GM18526 (cell line): ENCODE results near the gene AKAP13.

ENCODE experiments used
- POLR2A ChIP-seq: IDR thresholded peaks from 3 replicates; pipeline ENCODE4 v1.6.1; 2011; ENCODE audit not compliant: insufficient read length; ENCODE audit errors: extremely low read depth

The AKAP13 gene

DNA sequence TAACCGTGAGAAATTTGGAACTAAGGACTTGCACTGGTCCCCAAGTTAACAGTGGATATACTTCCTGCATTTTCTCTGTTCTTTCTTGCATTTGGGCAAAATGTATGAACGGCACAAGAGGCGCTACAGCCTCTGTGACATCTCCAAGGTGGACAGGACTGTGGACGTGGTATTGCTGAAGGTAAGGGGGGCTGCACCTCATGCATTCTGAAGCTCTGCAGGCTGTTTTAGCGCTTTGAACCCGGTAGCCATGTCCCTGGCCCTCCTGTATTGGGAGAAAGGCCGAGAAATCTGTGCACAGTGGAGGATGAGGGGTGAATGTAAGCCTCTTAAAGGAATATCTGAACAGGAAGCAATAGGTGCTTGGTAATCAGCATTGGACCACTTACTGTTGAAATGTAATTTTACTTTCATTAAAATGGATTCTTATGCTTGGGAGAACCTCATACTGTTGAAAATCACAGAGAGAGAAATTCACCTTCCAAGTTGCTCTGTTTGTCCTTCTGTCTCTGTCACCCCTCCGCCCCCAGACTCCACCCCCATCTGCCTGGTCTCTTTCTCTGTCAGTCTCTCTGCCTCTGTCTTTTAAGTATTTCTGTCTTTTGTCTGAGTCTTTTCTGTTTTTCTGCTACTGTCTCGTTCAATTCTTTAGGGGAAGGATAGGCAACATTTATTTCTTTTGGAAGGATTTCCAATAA lies 239.7 kb downstream of the AKAP13 start:
- TF ChIP-seq POLR2A = no peak

- no peak for TF ChIP-seq POLR2A
These were observed 240.3 kb downstream of the AKAP13 start for GRCh38 chr15:85620690-85621049.

DNA sequence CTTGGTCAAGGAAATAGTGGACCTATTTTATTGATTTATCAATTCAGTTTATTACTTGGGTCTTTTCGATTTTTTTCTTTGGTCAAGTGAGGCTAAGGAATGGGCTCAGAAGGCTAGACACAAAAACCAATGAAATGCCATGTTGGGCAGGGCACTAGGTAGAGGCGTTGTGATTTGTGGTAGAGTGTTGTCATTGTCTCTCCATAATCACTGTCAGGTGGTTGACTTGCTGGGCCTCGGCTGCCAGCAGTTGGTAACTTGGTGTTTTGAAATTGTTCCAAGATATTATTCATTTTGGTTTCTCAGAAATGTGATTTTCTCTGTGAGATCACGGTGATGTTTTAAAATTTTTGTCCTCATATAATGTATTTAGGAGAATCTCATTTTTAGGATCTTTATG lies 240.7 kb downstream of the AKAP13 start:
- no peak for TF ChIP-seq POLR2A

- TF ChIP-seq POLR2A = no peak
These were observed 241.9 kb downstream of the AKAP13 start for GRCh38 chr15:85622221-85622831.

- TF ChIP-seq POLR2A = no peak
These were observed 243.1 kb downstream of the AKAP13 start for GRCh38 chr15:85623315-85624049.

- no peak for TF ChIP-seq POLR2A
These were observed 243.9 kb downstream of the AKAP13 start for GRCh38 chr15:85624291-85624801.

DNA sequence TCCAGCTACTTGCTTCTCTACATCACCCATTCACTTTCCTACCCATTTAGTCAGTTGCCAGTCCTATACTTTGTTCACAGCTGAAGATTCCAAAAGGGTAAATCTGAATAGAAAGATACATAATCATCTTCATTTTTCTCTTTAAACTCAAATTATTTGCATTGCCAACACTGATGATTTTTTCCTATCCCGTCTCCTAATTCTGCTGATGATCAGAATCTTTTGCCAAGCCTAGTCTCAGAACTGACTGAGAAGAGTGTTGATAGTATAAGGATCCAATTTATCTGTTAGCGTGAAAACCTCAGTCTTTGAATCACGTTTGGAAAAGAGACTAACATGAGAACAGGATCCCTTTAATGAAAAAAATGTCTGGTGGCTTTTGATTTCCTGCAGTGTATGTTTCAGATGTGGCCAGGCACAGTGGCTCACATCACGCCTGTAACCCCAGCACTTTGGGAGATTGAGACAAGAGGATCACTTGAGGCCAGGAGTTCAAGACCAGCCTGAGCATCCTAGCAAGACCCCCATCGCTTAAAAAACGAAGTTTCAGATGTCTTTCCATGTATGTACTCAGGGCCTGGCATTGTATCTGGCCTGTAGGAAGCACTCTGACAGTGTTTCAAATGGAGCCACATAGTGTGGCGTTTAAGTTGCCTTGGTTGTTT lies 244.9 kb downstream of the AKAP13 start:
- TF ChIP-seq POLR2A = no peak

GRCh38 chr15:85625856-85626255 lies 245.5 kb downstream of the AKAP13 start:
- TF ChIP-seq POLR2A = no peak

GRCh38 chr15:85627213-85627935 lies 247.0 kb downstream of the AKAP13 start:
- no peak for TF ChIP-seq POLR2A

GRCh38 chr15:85630311-85630710 lies 249.9 kb downstream of the AKAP13 start:
- no peak for TF ChIP-seq POLR2A

- no peak for TF ChIP-seq POLR2A
These were observed 250.6 kb downstream of the AKAP13 start for GRCh38 chr15:85631018-85631417.

- no peak for TF ChIP-seq POLR2A
These were observed 251.6 kb downstream of the AKAP13 start for GRCh38 chr15:85632014-85632413.

DNA sequence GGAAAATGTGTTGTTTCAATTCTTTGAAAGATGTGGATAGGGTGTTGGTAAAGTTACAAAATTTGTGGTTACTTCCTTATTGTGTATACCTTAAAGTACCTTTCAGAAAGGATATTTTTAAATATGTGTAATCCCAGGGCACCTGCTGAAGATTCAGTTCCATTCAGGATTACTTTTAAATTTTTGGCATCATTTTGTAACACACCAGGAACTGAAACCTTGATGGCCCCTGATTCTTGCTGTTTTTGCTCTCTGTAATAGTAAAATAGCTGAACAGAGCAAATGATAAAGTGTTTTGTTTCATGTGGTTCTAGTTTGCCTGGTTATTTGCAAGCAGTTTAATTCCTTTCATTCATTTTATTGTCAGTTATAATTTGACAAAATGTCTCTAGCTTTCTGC lies 253.5 kb downstream of the AKAP13 start:
- TF ChIP-seq POLR2A = no peak

- TF ChIP-seq POLR2A = no peak
These were observed 255.9 kb downstream of the AKAP13 start for GRCh38 chr15:85636351-85636750.
